COLO668 (cell line): ENCODE measurements around the gene ARMC3.
"Not testable (repeated sequence)": the region's sequence is repeated elsewhere in the genome, so short reads cannot be mapped to it uniquely, and the experiment has no call there.

Experiments used
- DNase-seq: peaks from one replicate; lab custom pipeline; 2025; ENCODE audit not compliant: unreplicated experiment; lab: John Stamatoyannopoulos, UW

The ARMC3 gene, protein sequence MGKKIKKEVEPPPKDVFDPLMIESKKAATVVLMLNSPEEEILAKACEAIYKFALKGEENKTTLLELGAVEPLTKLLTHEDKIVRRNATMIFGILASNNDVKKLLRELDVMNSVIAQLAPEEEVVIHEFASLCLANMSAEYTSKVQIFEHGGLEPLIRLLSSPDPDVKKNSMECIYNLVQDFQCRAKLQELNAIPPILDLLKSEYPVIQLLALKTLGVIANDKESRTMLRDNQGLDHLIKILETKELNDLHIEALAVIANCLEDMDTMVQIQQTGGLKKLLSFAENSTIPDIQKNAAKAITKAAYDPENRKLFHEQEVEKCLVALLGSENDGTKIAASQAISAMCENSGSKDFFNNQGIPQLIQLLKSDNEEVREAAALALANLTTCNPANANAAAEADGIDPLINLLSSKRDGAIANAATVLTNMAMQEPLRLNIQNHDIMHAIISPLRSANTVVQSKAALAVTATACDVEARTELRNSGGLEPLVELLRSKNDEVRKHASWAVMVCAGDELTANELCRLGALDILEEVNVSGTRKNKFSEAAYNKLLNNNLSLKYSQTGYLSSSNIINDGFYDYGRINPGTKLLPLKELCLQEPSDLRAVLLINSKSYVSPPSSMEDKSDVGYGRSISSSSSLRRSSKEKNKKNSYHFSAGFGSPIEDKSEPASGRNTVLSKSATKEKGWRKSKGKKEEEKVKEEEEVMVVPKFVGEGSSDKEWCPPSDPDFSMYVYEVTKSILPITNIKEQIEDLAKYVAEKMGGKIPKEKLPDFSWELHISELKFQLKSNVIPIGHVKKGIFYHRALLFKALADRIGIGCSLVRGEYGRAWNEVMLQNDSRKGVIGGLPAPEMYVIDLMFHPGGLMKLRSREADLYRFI

DNA sequence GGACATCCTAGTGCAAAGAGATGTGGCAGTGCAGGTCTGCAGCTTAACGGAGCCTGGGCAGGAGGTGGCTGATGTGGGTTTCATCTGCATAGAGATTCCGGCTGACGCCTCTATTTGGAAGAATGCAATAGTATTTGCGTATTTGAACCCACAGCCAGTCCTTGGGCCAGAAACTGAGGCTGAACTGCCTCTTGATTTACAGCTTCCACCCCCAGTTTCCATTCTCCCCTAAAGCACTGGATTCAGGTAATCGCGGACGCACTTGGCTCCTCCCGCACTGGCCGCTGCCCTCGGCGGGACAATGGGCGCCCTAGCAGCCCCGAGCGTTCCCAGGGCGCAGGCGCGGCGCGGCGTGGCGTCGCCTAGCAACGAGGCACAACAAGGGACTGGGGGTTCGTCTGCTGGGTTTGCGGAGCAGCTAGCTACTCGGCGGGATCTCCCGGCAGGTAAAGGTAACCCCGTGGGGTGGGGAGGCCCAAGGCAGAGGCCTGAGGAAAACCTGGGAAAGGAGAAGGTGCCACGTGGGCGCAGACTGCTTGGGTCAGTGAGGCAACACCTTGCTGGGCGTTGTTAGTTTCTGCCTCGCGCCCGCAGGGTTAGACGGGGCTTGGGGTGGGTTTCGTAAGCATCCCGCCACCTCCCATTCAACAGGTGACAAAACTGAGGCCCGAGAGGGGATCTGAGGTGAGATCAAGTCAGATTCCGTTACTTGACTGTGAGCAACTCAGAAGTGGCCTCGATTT, at the start of gene ARMC3:
Gene ARMC3, plus strand, starts transcription at position 393 of the 743 bp plus-strand sequence. CDS start 3,944 bp downstream, outside the sequence.
- peak; percentile 86 for DNase-seq

DNA sequence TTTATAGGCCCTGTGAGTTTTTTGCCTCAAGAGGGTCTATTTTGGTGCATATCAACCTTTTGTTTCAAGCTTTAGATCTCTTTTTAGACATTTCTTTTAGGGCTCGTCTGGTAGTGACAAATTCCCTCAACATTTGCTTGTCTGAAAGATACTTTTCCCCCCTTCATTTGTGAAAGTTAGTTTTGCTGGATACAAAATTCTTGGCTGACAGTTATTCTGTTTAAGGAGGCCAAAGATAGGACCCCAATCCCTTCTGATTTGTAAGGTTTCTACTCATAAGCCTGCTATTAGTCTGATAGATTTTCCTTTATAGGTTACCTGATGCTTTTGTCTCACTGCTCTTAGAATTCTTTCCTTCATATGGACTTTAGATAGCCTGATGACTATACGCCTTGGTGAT, 36.1 kb upstream of the ARMC3 start:
- DNase-seq: no peak

DNA sequence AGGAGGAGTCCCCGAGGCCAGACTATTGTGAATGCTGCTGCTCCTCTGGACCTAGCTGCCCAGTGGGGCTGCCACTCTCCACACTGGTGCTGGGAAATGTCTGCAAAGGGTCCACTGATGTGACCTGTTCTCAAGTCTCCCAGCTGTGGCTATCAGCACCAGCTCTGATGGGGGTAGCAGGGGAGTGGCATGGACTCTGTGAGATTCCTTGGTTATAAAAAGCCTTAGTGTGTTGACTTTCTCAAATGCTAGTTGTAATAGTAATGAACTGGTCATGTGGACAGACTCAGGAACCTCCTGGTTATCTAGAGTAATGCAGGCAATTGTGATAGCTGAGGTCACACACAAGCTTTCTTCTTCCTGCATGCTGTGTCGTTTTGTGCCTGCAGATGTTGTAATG, 34.1 kb upstream of the ARMC3 start:
- DNase-seq: no peak

DNA sequence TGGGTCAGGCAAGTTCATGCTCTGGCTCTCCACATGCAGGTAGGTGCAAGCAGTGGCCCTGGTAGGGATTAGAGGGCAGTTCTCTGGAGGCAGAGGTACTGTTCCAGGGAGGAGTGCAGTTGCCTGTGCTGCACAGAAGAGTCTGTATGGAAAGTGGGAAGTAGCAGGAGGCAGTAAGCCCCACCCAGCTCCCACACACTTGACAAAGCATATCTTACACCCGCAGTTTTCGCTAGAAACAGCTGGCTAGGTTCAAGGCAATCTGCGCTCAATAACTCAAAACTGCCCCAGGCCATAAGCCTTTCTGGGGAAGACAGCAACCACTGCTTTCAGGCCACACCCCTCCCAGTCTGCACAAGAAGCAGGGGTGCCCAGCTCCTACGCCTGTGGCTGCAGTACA, 33.1 kb upstream of the ARMC3 start:
- no peak for DNase-seq

DNA sequence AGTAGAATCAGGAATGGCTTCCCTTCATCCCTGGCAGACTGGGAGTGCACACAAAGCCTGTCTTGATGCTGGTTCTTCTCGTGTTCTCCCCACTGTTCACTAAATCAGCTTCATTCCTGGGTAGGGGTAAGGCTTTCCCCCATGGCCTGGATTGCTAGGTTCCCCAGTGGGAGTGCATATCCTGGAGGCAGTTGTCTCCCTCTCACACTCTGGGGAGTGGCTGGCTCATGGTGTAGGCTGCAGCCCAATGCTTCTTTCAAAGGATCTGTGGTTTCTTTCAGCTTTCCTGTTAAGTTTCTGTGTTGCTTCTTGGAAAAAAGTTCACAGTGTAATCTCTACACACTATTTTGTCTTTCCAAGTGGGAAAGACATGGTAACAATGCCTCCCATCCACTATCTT, 32.6 kb upstream of the ARMC3 start:
- no peak for DNase-seq

DNA sequence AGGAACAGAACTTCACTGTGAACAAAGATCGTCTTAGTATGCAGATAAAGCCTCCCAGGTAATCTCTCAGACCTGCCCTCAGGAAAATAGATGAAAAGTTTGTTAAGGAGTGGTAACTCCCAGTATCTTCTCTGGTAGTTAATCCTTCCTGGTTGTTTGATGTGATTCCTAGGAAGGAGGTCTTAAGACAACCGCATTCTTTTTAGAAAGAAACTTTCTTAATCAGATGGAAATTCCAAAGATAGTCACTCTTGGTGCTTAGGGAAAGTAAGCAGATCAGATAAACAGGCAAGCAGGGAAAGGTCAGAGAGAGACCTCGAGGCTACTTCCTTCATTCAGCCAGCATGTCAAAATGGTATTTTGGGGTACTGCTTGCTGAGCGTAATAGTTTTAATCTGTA, 30.5 kb upstream of the ARMC3 start:
- no peak for DNase-seq

DNA sequence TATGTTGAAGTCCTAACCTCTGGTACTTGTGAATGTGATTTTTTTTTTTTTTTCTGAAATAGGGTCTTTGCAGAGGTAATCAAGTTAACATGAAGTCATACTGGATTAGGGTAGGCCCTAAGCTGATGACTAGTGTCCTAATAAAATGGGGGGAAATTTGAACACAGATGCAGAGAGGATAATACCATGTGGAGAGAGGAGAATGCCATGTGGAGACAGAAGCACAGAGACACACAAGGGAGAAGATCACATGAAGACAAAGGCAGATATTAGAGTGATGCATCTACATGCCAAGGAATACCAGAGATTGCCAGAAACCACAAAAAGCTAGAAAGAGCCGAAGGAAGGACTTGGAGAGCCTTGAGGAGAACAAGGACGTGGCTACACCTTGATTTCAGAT, 28.5 kb upstream of the ARMC3 start:
- no peak for DNase-seq

DNA sequence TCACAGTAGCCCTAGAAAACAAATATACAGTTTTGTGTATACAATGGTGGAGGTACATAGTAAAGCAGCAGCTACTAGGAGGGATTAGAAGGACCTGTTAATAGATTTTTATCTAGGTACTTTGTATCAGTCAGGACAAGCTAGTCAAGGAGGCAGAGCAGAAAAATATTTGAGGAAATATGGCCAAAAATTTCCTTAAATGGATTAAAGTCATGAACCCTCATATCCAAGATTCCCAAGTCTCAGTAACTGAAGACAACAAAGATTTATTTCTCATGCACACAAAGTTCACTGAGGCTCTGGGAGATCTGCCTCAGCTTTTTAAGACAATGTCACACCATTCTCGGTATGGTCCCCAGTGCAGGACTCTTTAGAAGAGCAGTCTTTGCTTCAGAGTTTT, 28.1 kb upstream of the ARMC3 start:
- DNase-seq: no peak

DNA sequence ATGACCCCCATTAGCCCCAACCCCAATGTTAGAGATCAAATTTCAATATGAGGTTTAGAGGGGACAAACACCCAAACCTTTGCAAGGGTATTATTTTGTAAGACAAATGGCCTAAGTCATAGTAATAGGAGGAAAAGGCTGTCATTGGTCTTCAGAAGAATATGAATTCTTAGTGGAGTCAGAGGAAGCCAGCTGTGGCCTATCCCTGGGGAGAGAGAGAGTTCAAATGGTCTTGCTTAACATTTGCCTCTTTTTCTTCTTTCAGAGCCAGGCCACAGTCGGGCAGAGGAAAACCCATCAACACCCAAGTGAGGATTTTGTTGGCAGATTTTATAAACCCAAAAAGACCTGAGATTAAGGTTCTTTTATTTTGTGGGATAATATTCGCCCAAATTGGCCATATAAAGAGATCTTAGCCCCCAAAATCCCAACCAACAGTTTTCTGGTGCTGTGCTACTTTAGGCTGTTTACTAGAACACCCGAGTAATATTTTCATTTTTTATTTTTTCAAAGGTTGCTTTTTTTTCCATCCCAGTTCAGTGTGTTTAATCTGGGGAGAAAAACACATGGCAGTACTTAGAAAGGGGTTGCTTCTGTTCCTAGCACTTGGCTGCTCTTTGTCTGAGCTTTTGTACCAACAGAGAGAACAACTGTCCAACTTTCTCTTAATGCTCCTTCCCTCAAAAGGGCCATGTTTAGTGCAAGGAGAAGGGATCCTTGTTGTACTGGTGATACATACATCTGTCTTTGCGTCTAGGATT, 26.8 kb upstream of the ARMC3 start:
- no peak for DNase-seq

DNA sequence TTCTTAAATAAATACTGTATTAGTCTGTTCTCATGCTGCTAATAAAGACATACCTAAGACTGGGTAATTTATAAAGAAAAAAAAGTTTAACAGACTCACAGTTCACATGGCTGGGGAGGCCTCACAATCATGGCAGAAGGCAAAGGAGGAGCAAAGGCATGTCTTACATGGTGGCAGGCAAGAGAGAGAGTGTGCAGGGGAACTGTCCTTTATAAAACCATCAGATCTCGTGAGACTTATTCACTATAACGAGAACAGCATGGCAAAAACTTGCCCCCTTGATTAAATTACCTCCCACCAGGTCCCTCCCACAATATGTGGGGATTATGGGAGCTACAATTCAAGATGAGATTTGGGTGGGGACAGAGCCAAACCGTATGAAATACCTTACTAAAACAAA, 25.7 kb upstream of the ARMC3 start:
- DNase-seq: not testable (repeated sequence)

DNA sequence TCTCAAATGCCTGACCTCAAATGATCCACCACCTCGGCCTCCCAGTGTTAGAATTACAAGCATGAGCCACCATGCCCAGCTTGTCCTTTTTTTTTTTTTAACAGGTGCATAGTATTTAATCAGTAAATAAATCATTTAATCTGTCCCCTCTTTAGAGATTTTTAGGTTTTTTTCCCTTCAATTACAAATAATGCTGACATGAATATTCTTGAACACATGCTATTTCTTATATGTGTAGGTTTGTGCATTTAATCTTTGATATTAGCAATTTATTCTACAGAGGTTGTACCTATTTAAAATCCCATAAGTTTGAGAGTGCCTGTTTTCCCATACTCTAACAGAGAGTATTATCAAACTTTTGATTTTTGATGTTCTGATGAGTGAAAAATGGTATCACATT, 24.2 kb upstream of the ARMC3 start:
- DNase-seq: no peak

DNA sequence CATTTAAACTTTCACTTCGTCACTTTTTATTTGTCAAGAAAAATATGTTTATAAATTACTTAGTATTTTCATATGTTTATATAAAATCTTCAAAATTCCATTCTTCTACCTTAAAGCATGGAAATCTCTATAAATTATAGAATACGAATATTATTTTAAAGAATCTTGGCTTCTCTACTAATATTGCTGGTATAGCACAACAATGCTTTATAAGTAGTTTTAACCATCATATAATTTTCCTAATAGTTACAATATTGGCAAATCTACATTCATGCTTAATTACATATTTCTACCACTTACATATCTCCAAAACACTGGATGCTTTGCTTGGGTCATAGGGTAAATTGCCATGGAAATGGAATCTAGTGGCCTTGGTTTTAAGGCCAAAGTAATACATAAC, 21.1 kb upstream of the ARMC3 start:
- no peak for DNase-seq

DNA sequence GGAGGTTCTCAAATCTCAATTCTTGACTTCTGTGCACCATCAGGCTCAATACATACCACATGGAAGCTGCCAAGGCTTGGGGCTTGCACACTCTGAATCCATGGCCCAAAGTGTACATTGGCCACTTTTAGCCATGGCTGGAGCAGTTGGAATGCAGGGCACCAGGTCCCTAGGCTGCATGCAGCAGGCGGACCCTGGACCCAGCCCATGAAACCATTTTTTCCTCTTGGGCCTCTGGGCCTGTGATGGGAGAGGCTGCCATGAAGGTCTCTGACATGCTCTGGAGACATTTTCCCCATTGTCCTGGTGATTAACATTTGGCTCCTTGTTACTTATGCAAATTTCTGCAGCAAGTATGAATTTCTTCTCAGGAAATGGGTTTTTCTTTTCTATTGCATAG, 19.0 kb upstream of the ARMC3 start:
- no peak for DNase-seq

DNA sequence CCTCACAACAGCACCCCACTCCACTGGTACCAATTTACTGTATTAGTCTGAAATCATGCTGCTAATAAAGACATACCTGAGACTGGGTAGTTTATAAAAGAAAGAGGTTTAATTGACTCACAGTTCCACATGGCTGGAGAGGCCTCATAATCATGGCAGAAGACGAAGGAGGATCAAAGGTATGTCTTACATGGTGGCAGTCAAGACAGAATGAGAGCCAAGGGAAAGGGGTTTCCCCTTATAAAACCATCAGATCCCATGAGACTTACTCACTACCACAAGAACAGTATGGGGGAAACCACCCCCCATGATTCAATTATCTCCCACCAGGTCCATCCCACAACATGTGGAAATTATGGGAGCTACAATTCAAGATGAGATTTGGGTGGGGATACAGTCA, 18.2 kb upstream of the ARMC3 start:
- DNase-seq: not testable (repeated sequence)

DNA sequence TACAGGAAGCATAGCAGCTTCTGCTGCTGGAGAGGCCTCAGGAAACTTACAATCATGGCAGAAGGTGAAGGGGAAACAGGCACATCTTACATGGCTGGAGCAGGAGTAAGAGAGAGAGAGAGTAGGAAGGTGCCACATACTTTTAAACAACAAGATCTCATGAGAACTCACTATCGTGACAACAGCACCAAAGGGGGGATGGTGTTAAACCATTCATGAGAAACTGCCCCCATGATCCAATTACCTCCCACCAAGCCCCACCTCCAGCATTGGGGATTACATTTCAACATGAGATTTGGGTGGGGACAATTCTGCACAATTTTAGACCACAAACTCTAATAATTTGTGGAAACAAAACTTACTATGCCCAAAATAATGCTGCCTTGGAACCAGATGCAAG, 16.8 kb upstream of the ARMC3 start:
- no peak for DNase-seq

DNA sequence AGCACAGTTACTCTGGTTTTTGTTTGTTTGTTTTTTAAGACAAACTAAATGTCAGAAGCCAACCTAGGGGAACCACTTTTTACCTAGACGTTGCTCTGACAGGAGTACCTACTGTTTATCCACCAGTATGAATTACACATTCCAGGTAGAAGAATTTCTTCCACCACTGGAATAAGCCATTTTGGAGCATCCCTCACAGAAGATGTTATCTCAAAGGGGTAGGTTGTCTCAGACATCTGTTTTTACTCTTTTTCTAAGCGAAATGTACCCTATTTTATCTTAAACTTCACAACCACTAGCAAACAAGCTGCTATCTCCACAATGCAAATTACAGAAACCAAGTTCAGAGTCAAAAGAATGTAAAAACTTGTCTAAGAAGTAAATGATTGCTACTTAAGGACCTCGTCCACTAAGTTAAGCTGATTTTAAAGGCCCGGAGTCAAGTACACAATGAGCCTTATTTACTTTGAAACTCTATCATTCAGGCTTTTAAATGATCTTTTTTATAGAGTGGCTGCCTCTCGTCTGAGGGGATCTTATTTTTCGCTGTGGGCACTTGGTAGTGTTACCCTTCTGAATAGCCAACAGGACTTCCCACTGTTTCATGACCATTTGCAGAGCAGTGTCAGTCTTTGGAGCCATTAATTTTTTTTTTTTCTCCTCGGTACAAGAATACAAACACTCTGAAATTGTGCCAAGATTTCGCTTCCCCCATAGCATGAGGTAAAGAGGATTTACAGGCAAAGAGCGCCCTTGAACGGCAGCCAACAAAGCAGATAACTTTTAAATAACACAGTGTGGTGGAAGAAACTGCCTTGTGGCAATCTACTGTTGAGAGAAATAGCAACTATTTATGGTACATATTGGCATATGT, 15.7 kb upstream of the ARMC3 start:
- no peak for DNase-seq

DNA sequence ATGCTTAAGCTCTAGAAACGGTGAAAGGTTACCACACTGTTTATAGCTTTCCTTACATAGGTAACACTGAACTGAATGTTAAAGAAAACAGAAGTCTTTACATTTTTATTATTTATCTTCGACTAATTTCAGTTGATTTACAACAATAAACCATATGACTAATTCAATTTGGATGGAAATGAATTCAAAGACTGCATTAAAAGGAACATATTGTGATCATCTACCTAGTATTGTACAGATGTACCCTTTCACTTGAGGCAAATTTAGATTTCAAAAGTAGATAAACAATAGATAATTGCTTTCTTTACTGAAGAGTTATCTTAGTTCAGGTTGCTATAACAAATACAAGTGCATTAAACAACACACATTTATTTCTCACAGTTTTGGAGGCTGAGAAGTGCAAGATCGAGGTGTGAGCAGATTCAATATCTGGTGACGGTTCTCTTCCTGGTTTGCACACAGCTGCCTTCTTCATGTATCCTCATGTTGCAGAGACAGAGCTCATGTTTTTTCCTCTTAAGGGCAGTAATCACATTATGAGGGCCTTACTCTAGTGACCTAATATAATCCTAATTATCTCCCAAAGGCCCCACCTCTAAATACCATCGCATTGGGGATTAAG, 15.0 kb upstream of the ARMC3 start:
- no peak for DNase-seq

DNA sequence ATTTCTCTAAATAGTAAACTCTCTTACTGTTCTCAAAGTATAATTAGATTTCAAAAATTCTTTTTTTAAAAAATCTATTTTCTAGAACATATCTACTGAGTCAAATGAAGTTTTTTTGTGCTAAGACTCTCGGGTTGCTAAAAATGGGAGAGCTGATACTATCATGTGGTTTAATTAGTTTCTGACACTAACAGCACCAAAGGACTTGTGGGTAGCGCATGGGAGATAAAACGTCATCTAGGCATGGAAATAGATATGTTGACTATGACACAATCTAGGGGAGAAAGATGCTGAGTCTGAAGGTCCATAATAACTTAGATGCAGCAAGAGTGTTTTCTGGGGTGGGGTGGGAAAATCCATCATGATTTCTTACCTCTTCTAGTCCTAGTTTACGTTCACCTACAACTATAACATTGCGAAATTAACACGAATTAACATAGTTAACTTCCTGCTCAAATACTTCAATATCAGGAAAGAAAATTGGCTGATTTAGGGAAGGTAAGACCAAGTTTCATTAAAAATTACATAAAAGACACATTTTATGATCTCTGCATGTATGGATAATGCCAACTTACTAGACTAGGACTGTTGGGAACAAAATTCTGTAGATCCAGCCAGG, 14.3 kb upstream of the ARMC3 start:
- no peak for DNase-seq

DNA sequence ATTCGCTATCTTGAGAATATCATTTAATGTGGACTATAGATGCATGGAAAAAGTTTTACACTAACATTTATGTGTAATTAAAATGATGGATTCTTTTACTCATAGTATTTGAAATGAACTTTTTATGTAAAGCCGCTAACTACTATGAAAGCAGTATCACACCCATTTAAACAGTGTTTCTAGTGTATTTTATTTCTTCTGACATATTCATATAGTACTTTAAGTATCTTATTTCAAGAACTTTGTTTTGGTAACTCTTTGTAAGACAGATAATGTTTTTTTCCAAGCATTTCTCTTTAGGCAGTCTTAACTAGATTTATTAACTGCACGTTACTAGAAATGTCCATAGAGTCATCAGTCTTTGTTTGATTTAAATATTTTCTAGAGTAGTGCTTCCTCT, 12.5 kb upstream of the ARMC3 start:
- DNase-seq: no peak
